GM23338 (cell line): Measurements from ENCODE around the gene E2F3. TPM values are rescaled to one million over a fixed set of nuclear protein-coding genes. Genes with fewer than 3 reads are reported as not detected.

Source experiments
- ATAC-seq: fragments of 200-7000 bp; cut with Tn5 transposase; 3 replicates; pipeline ENCODE4 v1.9.1; 2020
- DNase-seq: peaks from one replicate; pipeline ENCODE4 v3.0.0-alpha.2; 2015; ENCODE audit warnings: low spot score
- H2AFZ ChIP-seq: fragments of 200-600 bp; sonication (generic); 2 replicates; pipeline ENCODE4 v1.8.0; 2016; ENCODE audit warnings: antibody characterized with exemption, mild to moderate bottlenecking, moderate library complexity
- H3F3A ChIP-seq: fragments of 200-600 bp; sonication (generic); replicated peaks from 2 replicates; pipeline ENCODE4 v1.8.0; 2017; ENCODE audit warnings: antibody characterized with exemption, mixed run types, low read depth
- H3K27ac ChIP-seq: fragments of 200-600 bp; sonication (generic); 2 replicates; pipeline ENCODE4 v1.6.1; 2016; ENCODE audit warnings: low read depth
- H3K27me3 ChIP-seq: fragments of 200-600 bp; sonication (generic); 2 replicates; pipeline ENCODE4 v1.8.0; 2016; ENCODE audit warnings: mild to moderate bottlenecking, mixed run types, moderate library complexity; ENCODE audit not compliant: insufficient read depth
- H3K36me3 ChIP-seq: fragments of 200-600 bp; sonication (generic); 2 replicates; pipeline ENCODE4 v1.8.0; 2016; ENCODE audit warnings: mild to moderate bottlenecking; ENCODE audit not compliant: insufficient read depth
- H3K4me1 ChIP-seq: fragments of 200-600 bp; sonication (generic); 2 replicates; pipeline ENCODE4 v1.8.0; 2016; ENCODE audit warnings: mild to moderate bottlenecking, moderate library complexity; ENCODE audit not compliant: insufficient read depth
- H3K4me2 ChIP-seq: fragments of 200-600 bp; sonication (generic); 2 replicates; pipeline ENCODE4 v1.7.1; 2017; ENCODE audit warnings: mixed run types
- H3K4me3 ChIP-seq: fragments of 200-600 bp; sonication (generic); 2 replicates; pipeline ENCODE4 v1.6.1; 2016; ENCODE audit warnings: mixed run types
- H3K79me2 ChIP-seq: fragments of 200-600 bp; sonication (generic); replicated peaks from 2 replicates; pipeline ENCODE4 v1.8.0; 2017; ENCODE audit warnings: mild to moderate bottlenecking; ENCODE audit not compliant: insufficient read depth
- H3K9me2 ChIP-seq: fragments of 200-600 bp; sonication (generic); 2 replicates; pipeline ENCODE4 v1.8.0; 2017; ENCODE audit not compliant: insufficient read depth
- H4K20me1 ChIP-seq: fragments of 200-600 bp; sonication (generic); replicated peaks from 2 replicates; pipeline ENCODE4 v1.8.0; 2017; ENCODE audit warnings: mild to moderate bottlenecking; ENCODE audit not compliant: insufficient read depth
- H3K27ac Mint-ChIP-seq: 2 replicates; pipeline ENCODE4 v1.8.0; 2020; ENCODE audit warnings: inconsistent platforms, mild to moderate bottlenecking, moderate library complexity, mixed read lengths
- H3K27me3 Mint-ChIP-seq: 3 replicates; pipeline ENCODE4 v1.8.0; 2022; ENCODE audit warnings: low read depth, mild to moderate bottlenecking, moderate library complexity, mixed read lengths, inconsistent platforms; ENCODE audit not compliant: insufficient read depth, poor library complexity
- H3K36me3 Mint-ChIP-seq: 3 replicates; pipeline ENCODE4 v1.8.0; 2021; ENCODE audit warnings: low read depth, mild to moderate bottlenecking, inconsistent platforms, moderate library complexity, mixed read lengths
- H3K4me1 Mint-ChIP-seq: 3 replicates; pipeline ENCODE4 v1.8.0; 2020; ENCODE audit warnings: mild to moderate bottlenecking, inconsistent platforms, mixed read lengths
- H3K4me3 Mint-ChIP-seq: 3 replicates; pipeline ENCODE4 v1.8.0; 2021; ENCODE audit warnings: moderate library complexity, mild to moderate bottlenecking, inconsistent platforms, mixed read lengths
- H3K9me3 Mint-ChIP-seq: 3 replicates; pipeline ENCODE4 v1.8.0; 2020; ENCODE audit warnings: moderate library complexity, mild to moderate bottlenecking, inconsistent platforms, mixed read lengths
- CREB1 ChIP-seq: fragments of 250-450 bp; sonication (Bioruptor Pico); IDR thresholded peaks from 2 replicates; pipeline ENCODE4 v1.5.0; 2020; ENCODE audit warnings: low read depth, mild to moderate bottlenecking, moderate library complexity
- EZH2 ChIP-seq: fragments of 200-600 bp; sonication (generic); IDR thresholded peaks from one replicate; pipeline ENCODE4 v1.8.0; 2017; ENCODE audit warnings: antibody characterized with exemption, mild to moderate bottlenecking, low read depth; ENCODE audit not compliant: unreplicated experiment
- EZH2phosphoT487 ChIP-seq: fragments of 200-600 bp; sonication (generic); IDR thresholded peaks from one replicate; pipeline ENCODE4 v1.8.1; 2018; ENCODE audit warnings: antibody characterized with exemption; ENCODE audit not compliant: unreplicated experiment
- JUNB ChIP-seq: IDR thresholded peaks from one replicate; pipeline ENCODE4 v1.6.1; 2016; ENCODE audit warnings: antibody characterized with exemption; ENCODE audit not compliant: unreplicated experiment
- NANOG ChIP-seq: IDR thresholded peaks from 2 replicates; pipeline ENCODE4 v1.6.1; 2016; ENCODE audit warnings: antibody characterized with exemption, borderline replicate concordance
- POLR2AphosphoS5 ChIP-seq: IDR thresholded peaks from 2 replicates; pipeline ENCODE4 v1.6.1; 2016; ENCODE audit warnings: antibody characterized with exemption, low read depth
- STAT1 ChIP-seq: IDR thresholded peaks from one replicate; pipeline ENCODE4 v1.6.1; 2016; ENCODE audit warnings: antibody characterized with exemption; ENCODE audit not compliant: unreplicated experiment
- ZNF331 ChIP-seq: fragments of 250-450 bp; sonication (Bioruptor Pico); IDR thresholded peaks from 2 replicates; pipeline ENCODE4 v1.5.0; 2020; ENCODE audit warnings: low read depth, mild to moderate bottlenecking, moderate library complexity
- polyA plus RNA-seq: library from polyadenylated mRNA; unstranded; fragments of >200 nt; fragmentation: Nextera tagmentation; extraction: Ambion mirVana; gene quantifications from 2 replicates; pipeline ENCODE4 v1.2.1, GENCODE V29; 2016
- total RNA-seq: library from RNA; depleted of rRNA; stranded (reverse); fragments of >200 nt; shearing (Covaris generic); gene quantifications from 2 replicates; pipeline ENCODE4 v1.2.3, GENCODE V29; 2014
- TF ChIP-seq, protein P1 (sequence below): fragments of 250-450 bp; sonication (Bioruptor Pico); IDR thresholded peaks from 2 replicates; pipeline ENCODE4 v1.5.0; 2020; ENCODE audit warnings: mild to moderate bottlenecking, moderate library complexity
- TF ChIP-seq, protein P2 (sequence below): IDR thresholded peaks from one replicate; pipeline ENCODE4 v1.6.1; 2018; ENCODE audit warnings: antibody characterized with exemption; ENCODE audit not compliant: unreplicated experiment
- TF ChIP-seq, protein P3 (sequence below), 2 experiments: fragments of 200-600 bp in 1 of 2; sonication (generic) in 1 of 2; conservative IDR thresholded peaks; 2 replicates each; pipeline versions ENCODE4 v1.5.1 to v1.6.1; 2016 to 2017; ENCODE audit warnings: antibody characterized with exemption in 2 of 2, low read depth in 2 of 2, mild to moderate bottlenecking in 2 of 2, moderate library complexity in 1 of 2

E2F3 gene
- total and polyA plus RNA-seq, 2 experiments from 2014 or later, result 27.2 to 33.5 TPM

DNA sequence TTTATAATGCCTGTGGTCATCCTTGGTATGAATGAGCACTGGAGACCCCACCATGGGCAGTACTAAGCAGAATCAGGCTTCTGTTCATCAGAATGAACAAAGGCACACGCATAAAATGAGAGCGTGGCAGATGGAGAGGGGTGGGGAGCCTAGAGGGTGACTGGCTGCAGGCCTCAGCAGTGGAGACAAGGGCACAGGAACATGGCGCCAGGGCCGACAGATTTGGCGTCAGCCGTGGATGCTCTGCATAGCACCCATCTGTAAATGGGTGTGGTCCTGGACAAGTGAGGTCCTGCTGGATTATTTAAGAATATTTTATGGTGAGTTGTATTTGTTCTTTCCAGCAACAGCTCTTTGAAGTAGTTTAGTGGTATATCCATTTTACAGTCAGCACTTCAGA is 33.1 kb downstream of the E2F3 start:
- Histone ChIP-seq H2AFZ (no peak overlapping the region), H3F3A (no peaks in the 10 kb centered on the region), H3K4me3 (no peak overlapping the region), H3K4me2 (no peak overlapping the region), H3K4me1 (peaks cover 16% of the 10 kb centered on the region), H4K20me1 (peaks cover 38% of the 10 kb centered on the region; the same call in 1 of the 2 replicates), H3K9me2 (no peaks in the 10 kb centered on the region), H3K27me3 (no peaks in the 10 kb centered on the region), H3K27ac (0 out of 2 replicates have a peak overlapping the region, but pooled peaks have one; percentile 20), H3K36me3 (no peaks in the 10 kb centered on the region; the same call in 1 of the 2 replicates), H3K79me2 (peaks cover 100% of the 10 kb centered on the region)
- DNase-seq, result no peak
- Mint-ChIP-seq H3K27ac (no peak overlapping the region), H3K27me3 (peaks cover 3% of the 10 kb centered on the region), H3K9me3 (no peaks in the 10 kb centered on the region), H3K4me1 (peaks cover 18% of the 10 kb centered on the region), H3K4me3 (no peak overlapping the region), H3K36me3 (peaks cover 53% of the 10 kb centered on the region)
- no peak for ATAC-seq
- no peak for TF ChIP-seq NANOG
- no peak for TF ChIP-seq EZH2phosphoT487

DNA sequence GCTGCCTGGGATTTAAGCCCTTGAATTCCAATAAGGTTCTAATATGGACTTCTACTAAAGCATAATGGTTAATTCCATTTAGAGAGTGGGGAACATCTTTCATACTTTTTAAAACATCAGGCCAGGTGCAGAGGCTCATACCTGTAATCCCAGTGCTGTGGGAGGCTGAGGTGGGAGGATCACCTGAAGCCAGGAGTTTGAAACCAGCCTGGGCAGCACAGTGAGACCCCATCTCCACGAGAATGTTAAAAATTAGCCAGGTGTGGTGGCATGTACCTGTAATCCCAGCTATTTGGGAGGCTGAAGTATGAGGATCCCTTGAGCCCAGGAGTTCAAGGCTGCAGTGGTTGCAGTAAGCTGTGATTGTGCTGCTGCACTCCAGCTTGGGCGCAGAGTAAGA is 35.0 kb downstream of the E2F3 start:
- Mint-ChIP-seq H3K27ac (no peak overlapping the region), H3K4me3 (no peak overlapping the region), H3K9me3 (no peaks in the 10 kb centered on the region), H3K36me3 (peaks cover 50% of the 10 kb centered on the region), H3K27me3 (peaks cover 3% of the 10 kb centered on the region), H3K4me1 (peaks cover 27% of the 10 kb centered on the region)
- Histone ChIP-seq H3K9me2 (no peaks in the 10 kb centered on the region), H3K27ac (no peak overlapping the region; the same call in 1 of the 2 replicates), H3K36me3 (no peaks in the 10 kb centered on the region), H4K20me1 (peaks cover 26% of the 10 kb centered on the region; the same call in 1 of the 2 replicates), H2AFZ (no peak overlapping the region), H3K4me2 (no peak overlapping the region), H3K4me3 (no peak overlapping the region), H3K79me2 (peaks cover 100% of the 10 kb centered on the region), H3K4me1 (peaks cover 16% of the 10 kb centered on the region), H3F3A (no peaks in the 10 kb centered on the region), H3K27me3 (no peaks in the 10 kb centered on the region)
- no peak for ATAC-seq
- DNase-seq, result no peak
- TF ChIP-seq, protein P1, sequence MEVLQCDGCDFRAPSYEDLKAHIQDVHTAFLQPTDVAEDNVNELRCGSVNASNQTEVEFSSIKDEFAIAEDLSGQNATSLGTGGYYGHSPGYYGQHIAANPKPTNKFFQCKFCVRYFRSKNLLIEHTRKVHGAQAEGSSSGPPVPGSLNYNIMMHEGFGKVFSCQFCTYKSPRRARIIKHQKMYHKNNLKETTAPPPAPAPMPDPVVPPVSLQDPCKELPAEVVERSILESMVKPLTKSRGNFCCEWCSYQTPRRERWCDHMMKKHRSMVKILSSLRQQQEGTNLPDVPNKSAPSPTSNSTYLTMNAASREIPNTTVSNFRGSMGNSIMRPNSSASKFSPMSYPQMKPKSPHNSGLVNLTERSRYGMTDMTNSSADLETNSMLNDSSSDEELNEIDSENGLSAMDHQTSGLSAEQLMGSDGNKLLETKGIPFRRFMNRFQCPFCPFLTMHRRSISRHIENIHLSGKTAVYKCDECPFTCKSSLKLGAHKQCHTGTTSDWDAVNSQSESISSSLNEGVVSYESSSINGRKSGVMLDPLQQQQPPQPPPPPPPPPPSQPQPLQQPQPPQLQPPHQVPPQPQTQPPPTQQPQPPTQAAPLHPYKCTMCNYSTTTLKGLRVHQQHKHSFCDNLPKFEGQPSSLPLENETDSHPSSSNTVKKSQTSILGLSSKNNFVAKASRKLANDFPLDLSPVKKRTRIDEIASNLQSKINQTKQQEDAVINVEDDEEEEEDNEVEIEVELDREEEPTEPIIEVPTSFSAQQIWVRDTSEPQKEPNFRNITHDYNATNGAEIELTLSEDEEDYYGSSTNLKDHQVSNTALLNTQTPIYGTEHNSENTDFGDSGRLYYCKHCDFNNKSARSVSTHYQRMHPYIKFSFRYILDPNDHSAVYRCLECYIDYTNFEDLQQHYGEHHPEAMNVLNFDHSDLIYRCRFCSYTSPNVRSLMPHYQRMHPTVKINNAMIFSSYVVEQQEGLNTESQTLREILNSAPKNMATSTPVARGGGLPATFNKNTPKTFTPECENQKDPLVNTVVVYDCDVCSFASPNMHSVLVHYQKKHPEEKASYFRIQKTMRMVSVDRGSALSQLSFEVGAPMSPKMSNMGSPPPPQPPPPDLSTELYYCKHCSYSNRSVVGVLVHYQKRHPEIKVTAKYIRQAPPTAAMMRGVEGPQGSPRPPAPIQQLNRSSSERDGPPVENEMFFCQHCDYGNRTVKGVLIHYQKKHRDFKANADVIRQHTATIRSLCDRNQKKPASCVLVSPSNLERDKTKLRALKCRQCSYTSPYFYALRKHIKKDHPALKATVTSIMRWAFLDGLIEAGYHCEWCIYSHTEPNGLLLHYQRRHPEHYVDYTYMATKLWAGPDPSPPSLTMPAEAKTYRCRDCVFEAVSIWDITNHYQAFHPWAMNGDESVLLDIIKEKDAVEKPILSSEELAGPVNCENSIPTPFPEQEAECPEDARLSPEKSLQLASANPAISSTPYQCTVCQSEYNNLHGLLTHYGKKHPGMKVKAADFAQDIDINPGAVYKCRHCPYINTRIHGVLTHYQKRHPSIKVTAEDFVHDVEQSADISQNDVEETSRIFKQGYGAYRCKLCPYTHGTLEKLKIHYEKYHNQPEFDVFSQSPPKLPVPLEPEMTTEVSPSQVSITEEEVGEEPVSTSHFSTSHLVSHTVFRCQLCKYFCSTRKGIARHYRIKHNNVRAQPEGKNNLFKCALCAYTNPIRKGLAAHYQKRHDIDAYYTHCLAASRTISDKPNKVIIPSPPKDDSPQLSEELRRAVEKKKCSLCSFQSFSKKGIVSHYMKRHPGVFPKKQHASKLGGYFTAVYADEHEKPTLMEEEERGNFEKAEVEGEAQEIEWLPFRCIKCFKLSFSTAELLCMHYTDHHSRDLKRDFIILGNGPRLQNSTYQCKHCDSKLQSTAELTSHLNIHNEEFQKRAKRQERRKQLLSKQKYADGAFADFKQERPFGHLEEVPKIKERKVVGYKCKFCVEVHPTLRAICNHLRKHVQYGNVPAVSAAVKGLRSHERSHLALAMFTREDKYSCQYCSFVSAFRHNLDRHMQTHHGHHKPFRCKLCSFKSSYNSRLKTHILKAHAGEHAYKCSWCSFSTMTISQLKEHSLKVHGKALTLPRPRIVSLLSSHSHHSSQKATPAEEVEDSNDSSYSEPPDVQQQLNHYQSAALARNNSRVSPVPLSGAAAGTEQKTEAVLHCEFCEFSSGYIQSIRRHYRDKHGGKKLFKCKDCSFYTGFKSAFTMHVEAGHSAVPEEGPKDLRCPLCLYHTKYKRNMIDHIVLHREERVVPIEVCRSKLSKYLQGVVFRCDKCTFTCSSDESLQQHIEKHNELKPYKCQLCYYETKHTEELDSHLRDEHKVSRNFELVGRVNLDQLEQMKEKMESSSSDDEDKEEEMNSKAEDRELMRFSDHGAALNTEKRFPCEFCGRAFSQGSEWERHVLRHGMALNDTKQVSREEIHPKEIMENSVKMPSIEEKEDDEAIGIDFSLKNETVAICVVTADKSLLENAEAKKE (CRISPR knock-in tag), result no peak
- TF ChIP-seq, protein P2, sequence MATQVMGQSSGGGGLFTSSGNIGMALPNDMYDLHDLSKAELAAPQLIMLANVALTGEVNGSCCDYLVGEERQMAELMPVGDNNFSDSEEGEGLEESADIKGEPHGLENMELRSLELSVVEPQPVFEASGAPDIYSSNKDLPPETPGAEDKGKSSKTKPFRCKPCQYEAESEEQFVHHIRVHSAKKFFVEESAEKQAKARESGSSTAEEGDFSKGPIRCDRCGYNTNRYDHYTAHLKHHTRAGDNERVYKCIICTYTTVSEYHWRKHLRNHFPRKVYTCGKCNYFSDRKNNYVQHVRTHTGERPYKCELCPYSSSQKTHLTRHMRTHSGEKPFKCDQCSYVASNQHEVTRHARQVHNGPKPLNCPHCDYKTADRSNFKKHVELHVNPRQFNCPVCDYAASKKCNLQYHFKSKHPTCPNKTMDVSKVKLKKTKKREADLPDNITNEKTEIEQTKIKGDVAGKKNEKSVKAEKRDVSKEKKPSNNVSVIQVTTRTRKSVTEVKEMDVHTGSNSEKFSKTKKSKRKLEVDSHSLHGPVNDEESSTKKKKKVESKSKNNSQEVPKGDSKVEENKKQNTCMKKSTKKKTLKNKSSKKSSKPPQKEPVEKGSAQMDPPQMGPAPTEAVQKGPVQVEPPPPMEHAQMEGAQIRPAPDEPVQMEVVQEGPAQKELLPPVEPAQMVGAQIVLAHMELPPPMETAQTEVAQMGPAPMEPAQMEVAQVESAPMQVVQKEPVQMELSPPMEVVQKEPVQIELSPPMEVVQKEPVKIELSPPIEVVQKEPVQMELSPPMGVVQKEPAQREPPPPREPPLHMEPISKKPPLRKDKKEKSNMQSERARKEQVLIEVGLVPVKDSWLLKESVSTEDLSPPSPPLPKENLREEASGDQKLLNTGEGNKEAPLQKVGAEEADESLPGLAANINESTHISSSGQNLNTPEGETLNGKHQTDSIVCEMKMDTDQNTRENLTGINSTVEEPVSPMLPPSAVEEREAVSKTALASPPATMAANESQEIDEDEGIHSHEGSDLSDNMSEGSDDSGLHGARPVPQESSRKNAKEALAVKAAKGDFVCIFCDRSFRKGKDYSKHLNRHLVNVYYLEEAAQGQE, result no peak
- no peak for TF ChIP-seq EZH2phosphoT487
- no peak for TF ChIP-seq ZNF331 (CRISPR knock-in tag)
- TF ChIP-seq STAT1, result no peak
- TF ChIP-seq JUNB, result no peak
- no peak for TF ChIP-seq POLR2AphosphoS5
- TF ChIP-seq, protein P3, sequence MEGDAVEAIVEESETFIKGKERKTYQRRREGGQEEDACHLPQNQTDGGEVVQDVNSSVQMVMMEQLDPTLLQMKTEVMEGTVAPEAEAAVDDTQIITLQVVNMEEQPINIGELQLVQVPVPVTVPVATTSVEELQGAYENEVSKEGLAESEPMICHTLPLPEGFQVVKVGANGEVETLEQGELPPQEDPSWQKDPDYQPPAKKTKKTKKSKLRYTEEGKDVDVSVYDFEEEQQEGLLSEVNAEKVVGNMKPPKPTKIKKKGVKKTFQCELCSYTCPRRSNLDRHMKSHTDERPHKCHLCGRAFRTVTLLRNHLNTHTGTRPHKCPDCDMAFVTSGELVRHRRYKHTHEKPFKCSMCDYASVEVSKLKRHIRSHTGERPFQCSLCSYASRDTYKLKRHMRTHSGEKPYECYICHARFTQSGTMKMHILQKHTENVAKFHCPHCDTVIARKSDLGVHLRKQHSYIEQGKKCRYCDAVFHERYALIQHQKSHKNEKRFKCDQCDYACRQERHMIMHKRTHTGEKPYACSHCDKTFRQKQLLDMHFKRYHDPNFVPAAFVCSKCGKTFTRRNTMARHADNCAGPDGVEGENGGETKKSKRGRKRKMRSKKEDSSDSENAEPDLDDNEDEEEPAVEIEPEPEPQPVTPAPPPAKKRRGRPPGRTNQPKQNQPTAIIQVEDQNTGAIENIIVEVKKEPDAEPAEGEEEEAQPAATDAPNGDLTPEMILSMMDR (conservative IDR thresholded peaks at IDR 0.05; ENCODE audit: low read depth in 2 of 2), result no peak
- TF ChIP-seq NANOG, result no peak
- no peak for TF ChIP-seq CREB1
- no peak for TF ChIP-seq EZH2
